Stimulated activated CD8-positive, alpha-beta memory T cell treated with anti-CD3 and anti-CD28 coated beads, Interleukin-4, amount 100 ng/mL, for 48 hours (primary cell): Measurements from ENCODE around the gene LRFN2.
A peak's percentile ranks its signal among the peaks of the same experiment; 100 is the strongest.

Source experiments
- DNase-seq: peaks from one replicate; pipeline ENCODE4 v3.0.0-alpha.2; 2020

LRFN2 gene

DNA sequence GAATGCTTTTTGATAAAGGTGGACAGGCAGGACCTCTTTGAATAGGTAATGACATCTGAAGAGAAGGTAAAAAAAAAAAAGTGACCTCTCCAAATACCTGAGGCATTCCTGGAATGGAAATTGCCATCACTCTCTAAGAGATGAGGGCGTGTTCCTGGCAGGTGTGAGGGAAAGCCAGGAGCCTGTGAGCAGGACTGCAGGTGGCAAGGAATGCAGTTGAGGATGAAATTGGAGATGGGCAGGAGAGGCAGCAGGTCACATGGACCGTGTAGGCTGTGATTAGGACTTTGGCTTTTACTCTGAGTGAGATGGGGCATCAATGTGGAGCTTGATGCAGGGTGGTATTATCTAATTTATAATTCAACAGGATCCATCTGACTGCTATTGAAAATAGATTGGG lies 227.4 kb downstream of the LRFN2 start:
- no peak for DNase-seq

DNA sequence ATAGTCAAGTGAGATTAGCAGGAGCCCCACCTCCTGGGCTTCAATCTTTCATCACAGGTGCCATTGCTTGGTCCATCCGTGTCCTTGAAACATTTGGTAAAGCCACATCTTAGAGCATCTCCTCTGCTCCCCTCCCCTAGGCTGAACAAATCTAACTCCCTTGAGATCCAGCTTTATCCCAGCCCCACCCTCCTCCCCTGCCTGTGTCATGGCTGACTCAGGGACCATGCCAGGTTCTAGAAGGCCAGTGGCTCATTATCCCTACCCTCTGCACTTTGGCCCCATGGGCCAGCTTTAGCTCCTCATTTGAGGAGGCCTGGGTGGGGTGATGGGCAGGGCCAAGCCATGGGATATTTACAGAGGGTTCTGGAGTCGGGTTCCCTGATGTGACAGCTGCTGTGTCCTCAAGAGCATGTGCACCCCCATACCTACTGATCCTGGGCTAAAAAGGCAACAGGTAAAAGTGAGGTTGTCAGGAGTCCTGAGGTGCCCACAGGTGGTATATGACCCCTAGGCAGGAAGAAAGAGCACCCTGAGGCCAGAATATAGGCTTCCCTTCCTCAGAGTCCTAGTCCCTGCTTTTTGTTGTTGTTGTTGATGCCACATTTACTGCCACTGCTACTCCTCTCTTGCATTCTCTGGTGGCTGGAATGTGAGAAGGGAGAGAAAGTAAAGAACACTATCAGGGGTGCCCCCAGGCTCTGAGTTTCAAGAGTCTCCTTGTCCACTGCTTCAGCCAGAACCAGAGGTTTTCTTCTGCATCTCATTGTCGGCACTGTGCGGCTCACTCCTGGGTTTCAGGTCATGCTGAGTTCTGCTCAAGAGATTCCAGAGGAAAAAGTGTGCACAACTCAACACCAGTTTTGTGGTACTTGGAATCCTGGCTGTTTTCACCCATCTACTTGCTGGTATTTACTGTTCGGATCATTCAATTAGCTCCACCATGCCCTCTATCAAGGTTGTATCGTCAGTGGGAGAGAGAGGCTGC lies 228.4 kb downstream of the LRFN2 start:
- peak; percentile 3 for DNase-seq

DNA sequence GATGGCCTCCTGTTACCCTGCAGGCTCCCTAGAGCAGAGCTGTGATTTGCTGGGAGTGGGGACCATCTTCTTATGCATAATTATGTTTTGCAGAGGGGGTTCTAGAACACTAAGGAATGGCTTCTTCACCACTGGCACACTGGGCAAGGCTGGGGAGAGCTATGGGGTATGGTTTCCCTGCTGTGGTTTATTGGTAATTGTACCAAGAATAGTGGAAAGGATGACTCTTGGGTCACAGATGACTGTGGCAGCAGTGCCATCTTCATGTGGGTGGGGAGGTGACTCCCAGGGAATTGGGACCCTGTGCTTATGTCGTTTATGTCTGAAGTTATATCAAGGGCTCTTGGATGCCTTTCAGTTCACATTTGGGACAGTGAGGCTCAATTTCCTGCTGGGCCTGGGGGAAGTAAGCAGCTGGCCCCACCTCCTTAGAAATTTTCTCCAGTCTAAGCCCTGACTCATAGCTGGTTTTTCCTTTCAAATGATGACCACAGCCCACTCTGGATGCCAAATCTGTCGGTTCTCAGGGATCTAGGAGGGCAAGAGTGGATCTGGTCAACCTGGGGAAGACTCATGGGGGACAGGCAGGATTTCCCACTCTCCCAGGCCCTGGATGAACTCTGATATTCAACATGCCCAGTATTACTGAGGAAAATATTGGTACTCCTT lies 230.8 kb downstream of the LRFN2 start:
- DNase-seq, result peak; percentile 18

DNA sequence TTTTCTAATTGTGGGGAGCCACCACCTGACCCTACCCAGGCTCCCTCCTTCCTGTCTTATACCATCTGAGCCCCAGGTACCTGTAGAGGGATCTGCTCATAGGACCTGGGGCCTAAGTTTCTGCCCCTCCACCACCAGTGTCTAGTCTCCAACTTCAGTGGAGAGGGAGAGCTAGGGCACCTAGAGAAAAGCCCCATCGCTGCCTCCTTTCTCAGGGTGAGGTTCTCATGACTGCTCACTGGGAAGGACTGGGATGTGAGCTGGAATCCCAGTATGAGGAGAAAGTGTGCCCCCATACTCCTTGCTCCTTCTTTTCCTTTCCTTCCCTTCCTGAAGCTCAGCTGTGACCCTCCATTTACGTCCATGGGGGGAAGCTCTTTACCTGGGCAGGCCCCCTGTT lies 231.6 kb downstream of the LRFN2 start:
- no peak for DNase-seq

DNA sequence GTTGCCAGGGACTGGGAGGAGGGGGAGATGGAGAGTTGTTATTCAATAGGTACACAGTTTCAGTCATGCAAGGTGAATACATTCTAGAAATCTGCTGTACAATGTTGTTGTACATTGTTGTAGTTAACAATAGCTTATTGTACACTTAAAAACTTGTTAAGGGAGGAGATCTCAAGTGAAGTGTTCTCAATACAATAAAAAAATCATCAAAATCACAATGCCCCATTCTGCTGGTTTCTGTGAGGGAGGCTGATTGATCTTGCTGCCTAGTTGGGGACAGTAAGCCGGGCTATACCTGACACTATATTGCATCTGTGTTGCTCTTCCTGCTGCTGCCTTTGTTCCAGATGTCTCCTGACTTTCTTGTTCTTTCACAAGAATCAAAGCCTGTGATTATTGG lies 232.1 kb downstream of the LRFN2 start:
- DNase-seq, result no peak

DNA sequence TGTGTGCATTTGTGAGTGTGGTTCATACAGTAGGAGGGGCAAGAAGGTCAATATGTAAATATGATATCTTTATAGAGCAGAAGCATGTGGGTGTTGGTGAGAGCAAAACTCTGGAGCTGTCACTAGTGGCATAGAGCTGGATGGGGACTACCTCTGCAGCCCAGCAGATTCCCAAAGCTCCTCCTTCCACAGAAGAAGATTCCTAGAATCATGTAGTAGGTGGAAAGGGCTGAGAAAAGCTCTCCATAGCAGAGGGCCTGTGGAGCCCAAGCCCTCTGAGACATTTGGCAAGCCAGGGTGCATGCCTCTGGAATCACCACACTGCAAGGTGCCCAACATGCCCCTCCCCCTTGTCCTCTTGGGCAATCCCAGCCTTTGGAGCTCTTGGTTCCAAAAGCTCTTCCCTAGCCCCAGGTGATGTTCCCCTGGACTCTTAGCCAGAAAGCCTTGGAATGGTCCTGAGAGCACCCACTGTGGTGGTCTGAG lies 233.2 kb downstream of the LRFN2 start:
- no peak for DNase-seq

DNA sequence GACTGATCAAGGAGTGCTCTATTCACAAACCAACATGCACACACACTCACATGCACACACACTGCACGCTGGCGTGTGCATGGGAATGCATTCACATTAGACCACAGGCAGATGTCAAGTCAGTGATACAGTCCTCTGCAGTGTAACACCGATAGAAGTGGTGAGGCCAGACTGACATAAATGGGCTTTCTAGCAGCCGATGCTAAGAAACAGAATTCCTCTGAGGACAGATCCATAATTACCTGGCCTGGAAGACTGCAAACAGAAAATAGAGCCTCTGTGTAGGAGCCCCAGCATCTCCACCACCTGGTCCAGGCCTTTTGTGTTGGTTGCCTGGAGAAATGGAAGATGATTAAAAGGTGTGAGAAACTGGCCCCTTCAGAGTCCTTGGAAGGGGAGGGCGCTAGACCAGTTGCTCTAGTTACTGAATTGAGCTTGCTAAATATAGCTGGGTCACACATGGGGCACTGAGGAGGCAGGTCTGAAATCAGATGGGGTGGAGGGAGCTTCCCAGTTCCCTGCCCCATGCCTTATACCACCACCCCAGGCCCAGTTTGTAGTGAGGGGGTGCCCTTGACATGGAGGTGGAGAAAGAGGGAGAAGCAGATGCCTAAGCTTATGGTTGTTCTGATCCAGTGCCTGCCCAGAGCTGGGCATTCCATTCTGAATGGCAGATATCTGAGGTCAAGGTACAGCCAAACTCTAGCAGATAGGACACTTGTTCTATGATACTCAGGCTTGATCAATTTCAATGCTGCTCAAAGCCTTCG lies 233.8 kb downstream of the LRFN2 start:
- DNase-seq, result peak; percentile 10

DNA sequence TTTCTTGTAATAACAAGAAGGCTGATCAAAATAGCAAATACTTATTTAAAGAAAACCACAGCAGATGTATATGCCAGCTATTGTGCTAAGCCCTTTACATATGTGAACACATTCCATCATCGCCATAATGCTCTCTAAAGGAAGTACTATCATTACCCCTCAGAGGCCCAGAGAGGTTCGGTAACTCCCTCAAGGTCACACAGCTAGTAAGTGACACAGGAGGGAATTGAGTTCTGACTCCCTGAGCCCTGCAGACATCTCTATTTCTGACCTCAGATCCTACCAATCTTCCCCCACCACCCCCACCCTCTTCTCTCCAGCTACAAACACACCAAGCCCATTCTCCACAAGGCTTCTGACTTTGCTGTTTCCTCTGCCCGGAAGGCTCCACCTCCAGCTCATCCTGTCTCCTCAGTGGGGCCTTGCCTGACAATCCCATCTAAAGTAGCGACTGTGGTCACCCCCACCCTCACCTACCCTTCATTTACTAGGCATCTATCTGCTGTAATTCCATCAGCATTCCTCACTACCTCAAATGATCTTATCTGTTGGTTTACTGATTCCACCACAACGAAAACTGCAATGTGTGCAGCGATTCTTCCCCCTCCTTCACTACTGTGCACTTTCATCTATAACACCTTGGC lies 234.5 kb downstream of the LRFN2 start:
- no peak for DNase-seq

DNA sequence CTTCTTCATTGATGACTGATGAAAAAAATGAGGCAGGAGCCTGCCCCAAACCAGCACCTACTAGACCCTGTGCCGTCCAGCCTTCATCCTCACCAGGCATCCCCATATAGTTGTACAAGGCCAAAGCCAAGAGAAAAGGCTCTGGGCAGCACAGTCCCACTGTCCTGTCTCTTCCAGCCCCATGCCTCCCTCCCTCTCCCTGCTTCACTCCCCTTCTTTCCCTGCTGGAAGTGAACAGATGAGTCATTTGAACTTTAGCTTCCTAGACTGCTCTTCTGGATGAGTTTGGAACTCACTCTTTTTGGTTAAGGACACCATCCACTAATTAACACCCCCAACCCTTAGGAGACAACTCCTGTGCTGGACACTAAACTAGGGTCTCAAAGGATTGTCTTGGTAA lies 235.2 kb downstream of the LRFN2 start:
- DNase-seq, result no peak

DNA sequence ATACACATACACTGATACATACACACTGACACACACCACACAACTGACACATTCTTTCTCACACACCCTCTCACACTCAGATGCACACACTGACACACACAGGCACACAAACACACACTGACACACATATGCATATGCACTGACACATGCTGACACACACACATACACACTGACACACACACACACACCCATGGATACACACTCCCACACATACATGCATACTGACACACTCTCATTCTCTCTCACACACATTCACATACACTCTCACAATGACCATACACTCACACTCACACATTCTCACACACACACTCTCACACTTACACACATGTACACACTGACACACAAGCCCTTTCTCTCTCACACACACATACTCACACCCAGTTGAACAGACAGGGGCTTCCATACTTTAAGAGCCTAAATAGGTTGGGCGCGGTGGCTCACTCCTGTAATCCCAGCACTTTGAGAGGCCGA lies 236.4 kb downstream of the LRFN2 start:
- DNase-seq, result no peak

DNA sequence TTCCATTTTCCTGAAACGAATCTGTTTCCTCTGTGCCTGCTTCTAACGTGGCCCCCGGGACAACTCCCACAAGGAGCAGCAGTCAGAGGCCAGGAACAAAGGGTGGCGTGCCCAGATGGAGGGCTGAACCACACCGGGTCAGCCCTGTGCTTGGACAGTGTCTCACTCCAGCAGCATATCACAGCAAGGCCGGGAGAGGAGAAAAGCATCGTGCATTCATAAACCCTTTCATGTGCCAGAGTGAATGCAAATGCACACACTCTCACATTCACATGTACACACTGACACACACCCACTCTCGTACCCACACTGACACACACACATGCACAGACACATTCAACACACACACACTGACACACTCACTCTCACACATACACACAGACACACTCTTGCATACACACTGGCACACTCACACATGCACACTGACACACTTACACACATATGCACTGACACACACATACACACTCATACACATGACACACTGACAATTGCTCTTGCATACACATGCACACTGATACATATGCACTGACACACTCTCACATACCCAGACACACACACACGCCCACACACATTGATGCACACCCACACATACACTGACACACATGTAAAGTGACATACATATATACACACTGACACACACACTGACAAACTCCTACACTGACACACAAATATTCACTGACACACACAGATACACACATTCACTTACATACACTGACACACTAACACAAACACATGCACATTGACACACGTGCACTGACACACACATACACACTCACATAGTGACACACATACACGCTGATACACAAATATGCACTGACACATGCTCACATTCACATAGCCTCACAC lies 237.0 kb downstream of the LRFN2 start:
- DNase-seq, result peak; percentile 5

DNA sequence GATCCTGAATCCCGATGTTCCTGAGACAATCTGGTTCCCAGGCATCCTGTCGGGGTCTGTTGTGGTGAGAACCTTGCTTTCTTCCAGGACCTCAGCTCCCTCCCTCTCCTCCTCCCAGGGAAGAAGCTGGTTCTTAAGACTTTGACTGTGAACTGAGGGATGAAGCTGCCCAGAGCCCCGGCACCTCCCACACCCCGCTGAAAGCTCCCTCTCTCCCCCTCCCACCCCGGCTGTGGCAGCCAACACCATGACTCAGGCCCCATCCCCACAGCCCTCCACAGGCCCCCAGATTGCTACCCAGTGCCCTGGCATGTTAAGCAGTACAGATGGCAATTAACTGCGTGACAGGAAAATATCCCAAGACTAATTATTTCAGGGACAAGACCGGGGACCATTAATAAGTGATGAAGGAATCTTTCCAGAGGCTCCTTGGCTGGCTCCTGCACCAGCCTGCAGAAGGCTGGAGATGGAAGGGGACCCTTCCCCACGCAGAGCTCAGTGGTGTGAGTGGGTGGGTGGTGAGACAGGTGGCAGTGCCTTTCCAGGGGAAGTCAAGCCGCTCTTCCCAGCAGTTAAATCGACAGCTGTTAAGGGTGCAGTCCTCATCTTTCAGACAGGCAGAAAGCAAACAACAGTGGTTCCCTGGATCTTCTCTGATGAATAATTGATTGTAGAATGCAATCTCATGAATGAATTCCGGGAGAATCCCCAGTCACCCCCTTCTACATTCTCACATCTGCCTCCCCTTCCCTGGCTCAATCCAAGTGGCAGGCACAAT lies 237.9 kb downstream of the LRFN2 start:
- DNase-seq, result peak; percentile 20

DNA sequence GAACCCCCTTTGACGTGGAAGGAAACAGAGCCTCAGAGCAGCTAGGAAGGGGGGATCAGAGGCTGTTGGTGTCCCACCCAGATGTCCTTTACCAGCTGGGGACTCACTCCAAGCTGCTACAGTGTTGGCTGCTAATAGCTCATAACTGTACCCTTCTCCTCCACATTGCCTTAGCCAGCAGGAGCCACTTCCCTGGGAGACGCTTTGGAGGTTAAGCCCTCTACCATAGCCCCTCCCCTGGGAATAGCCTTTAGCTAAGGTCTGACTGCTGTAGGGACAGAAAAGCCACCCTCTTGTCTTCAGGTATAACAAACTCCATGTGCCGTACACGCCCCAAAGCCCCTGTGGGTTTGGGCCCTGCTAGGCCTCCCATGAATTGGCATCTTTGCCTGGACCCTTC lies 238.6 kb downstream of the LRFN2 start:
- DNase-seq, result peak; percentile 10

DNA sequence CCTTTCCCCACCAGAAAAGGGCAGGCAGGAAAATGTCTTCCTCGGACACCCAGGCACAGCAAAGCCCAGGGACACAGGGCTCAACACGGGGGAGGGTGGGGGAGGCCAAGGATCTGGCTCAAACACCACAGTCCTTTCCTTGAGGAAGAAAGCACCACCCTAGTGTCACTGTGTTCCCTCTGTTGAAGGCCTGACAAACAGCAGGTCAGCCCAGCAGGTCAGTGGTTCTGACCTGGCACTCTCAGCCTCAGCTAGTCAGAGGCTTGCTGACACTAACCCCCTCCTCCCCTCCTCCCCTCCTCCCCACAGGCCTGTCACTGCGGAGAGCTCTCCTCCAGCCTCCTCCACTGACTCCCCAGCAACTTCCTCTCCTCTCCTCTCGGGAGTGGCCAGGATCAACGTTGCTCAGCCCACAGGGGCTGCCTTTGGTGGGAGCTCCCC lies 239.6 kb downstream of the LRFN2 start:
- peak; percentile 5 for DNase-seq

DNA sequence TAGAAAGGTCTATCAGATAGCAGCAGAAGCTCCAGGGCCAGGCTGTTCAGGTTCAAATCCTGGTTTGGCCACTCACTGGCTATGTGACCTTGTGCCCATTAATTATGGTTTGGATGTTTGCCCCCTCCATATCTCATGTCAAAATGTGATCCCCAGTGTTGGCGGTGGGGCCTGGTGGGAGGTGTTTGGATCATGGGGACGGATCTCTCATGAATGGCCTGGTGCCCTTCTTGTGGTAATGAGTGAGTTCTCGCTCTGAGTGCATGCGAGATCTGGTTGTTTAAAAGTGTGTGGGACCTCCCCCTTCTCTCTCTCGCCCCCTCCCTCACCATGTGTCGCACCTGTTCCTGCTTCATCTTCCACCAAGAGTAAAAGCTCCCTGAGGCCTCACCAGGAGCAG lies 240.9 kb downstream of the LRFN2 start:
- DNase-seq, result peak; percentile 6

DNA sequence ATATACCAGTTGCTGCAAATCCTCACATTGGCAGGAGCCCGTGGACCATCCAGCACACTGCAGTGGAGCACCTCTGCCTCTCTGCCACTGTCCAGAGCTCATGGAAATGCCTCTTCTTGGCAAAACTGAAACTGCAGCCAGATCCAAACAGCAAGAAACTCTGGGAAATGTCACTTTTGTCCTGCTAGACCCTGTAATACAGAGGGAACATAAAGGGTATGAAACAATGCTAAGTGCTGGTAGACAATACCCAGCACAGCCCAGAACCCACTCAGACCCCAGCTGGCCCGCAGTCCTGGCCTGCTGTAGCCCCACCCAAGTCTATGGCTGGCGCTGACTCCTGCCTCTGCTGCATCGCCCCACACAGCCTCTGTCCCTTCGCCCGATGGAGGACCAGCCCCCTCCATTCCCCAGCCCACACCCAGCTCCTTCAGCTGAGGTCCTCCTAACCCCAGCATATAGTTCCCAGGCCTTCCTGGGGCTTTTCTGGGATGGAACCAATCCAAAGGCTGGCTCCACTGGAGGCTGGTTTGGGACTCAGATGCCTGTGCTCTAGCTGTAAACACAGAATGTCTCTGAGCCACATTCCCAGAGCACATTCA lies 242.5 kb downstream of the LRFN2 start:
- no peak for DNase-seq

DNA sequence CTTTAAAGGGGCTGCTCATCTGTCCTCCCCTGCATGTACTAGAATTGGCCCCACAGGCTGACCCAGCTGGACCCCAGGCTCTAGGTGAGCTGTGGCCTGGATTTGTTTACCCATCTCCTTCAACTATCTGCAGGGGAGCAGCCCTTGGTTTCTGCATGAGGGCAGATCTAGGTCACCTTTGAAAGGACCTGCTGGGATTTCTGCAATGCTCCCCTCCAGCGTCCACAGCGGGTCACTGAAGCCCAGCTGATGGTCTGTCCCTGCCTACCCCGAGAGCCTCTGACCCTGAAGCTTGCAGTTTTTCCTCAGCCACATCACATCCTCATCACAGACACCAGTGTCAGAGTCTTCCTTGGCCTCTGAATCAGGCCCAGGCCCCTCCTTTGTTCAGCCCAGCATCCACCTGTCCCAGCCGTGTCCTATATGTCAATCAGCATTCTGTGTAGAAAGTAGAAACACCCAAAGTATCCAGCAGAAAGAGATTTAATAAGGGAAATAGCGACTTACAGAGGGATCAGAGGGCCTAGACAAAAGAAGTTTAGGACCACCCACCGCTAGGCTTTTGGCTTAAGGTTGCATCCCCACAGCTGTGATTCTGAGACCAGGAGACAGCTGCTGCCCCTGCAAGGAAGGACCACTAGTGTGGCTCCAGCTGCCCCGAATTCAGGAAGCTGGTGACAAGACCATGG lies 243.1 kb downstream of the LRFN2 start:
- no peak for DNase-seq

DNA sequence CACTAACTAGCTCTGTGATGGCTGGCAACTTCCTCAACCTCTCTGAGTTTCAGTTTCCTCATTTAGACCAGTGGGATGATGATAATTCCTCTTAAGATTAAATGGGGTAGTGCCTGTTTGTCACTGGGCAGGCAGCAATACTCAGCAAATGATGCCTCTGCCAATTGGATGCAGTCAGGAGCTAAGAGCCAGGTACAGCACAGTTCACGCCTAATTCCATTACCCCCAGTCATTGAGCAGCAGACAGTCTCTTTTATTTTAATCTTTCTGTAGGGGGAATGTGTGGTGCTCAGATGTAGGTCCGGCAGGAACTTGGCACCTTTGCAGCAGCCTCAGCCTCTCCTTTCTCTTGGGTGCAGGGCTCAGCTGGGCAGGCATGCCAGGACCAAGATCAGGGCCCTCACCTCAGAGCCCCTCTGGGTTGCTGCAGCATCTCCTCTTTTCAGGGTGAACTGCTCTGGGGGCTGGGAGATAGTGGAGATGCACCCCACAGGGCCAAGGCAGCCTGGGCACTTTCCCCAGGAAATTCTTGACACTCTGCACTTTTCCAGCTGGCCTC lies 243.8 kb downstream of the LRFN2 start:
- DNase-seq, result no peak

DNA sequence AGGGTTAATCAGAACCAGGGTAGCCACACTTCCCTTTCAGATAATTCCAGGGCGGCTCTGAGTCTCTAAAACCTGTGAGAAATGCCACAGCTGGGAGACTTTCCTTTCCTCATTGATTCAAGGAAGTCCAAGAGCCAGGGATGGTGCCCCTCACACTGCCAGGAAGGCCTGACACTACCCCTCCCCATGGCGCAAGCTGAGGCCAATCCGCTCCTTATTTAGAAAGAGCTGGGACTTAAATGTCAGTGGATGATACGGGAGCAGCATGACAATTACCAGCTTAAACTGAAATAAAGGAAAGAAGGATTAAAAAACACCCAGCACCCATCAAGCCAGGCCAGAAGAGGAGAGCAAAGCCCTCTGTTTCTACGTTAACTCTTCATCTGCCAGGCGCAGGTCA lies 244.4 kb downstream of the LRFN2 start:
- DNase-seq, result no peak
